Effector memory CD8-positive, alpha-beta T cell (primary cell): ENCODE measurements around the gene CYBB.

Source experiments
- ATAC-seq: fragments of 150-1000 bp; cut with Tn5 transposase; replicated peaks from 2 replicates; pipeline ENCODE4 v1.10.0; 2021; ENCODE audit warnings: mild to moderate bottlenecking, moderate library complexity
- DNase-seq, 3 experiments: peaks; one replicate each; pipeline ENCODE4 v3.0.0; 2021
- H3K27ac Mint-ChIP-seq, 2 donors: one replicate each; pipeline ENCODE4 v1.8.0; 2022; ENCODE audit warnings: mild to moderate bottlenecking in 2 of 2, mixed read lengths in 2 of 2, moderate library complexity in 2 of 2
- H3K27me3 Mint-ChIP-seq, 2 donors: one replicate each; pipeline ENCODE4 v1.8.0; 2022; ENCODE audit warnings: mixed read lengths in 2 of 2
- H3K36me3 Mint-ChIP-seq: one replicate; pipeline ENCODE4 v1.8.0; 2022; ENCODE audit warnings: mild to moderate bottlenecking, moderate library complexity, mixed read lengths; ENCODE audit not compliant: insufficient read depth
- H3K4me1 Mint-ChIP-seq, 2 donors: one replicate each; pipeline ENCODE4 v1.8.0; 2022; ENCODE audit warnings: low read depth in 2 of 2, mixed read lengths in 2 of 2
- H3K4me3 Mint-ChIP-seq, 2 donors: one replicate each; pipeline ENCODE4 v1.8.0; 2022; ENCODE audit warnings: mild to moderate bottlenecking in 2 of 2, mixed read lengths in 2 of 2, moderate library complexity in 2 of 2
- H3K9me3 Mint-ChIP-seq, 2 donors: one replicate each; pipeline ENCODE4 v1.8.0; 2022; ENCODE audit warnings: mixed read lengths in 2 of 2

CYBB gene

DNA sequence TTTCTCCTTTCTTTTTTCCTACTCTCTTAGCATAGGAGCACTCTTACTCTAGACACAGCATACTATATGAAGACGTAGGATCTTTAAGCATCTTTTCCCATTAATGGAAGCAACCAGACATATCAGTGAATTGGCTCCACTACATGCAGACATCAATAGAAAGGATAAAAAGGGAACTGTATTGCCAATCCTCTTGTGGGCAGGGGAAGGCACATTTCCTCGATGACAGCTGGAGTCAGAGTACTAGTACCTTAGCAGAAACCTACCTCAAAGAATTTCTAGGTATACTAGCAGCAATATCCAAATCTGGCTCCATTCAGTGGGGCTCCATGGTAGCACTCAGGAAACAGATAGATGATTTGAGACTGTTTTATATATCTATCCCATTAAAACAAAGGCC is 20.1 kb downstream of the CYBB start:
- ATAC-seq, result no peak
- Mint-ChIP-seq H3K36me3 (no peaks in the 10 kb centered on the region), H3K4me1 (no peaks in the 10 kb centered on the region), H3K27ac (no peak overlapping the region), H3K27me3 (no peaks in the 10 kb centered on the region), H3K9me3 (no peaks in the 10 kb centered on the region), H3K4me3 (no peak overlapping the region)
- no peak for DNase-seq

DNA sequence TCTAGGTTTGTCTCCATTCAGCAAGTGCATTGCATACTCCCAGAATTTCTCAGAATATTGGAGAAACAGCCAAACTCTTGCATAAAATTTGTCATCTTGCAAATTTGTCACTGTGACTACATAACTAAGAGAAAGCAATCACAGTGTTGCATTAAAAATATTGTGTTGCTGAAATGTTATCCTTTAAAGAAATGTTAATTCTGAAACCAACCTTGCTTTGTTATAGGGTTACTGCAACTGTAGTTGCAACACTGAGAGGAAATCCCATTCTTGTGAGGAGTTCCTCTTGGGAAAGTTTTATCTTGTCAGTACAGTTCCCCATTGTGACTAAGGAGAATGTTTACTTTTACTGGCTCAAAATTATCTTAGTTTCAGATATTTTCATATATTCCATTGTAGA is 20.9 kb downstream of the CYBB start:
- no peak for ATAC-seq
- no peak for DNase-seq
- Mint-ChIP-seq H3K9me3 (no peaks in the 10 kb centered on the region), H3K27me3 (no peaks in the 10 kb centered on the region), H3K4me1 (no peaks in the 10 kb centered on the region), H3K27ac (no peak overlapping the region), H3K4me3 (no peak overlapping the region), H3K36me3 (no peaks in the 10 kb centered on the region)

DNA sequence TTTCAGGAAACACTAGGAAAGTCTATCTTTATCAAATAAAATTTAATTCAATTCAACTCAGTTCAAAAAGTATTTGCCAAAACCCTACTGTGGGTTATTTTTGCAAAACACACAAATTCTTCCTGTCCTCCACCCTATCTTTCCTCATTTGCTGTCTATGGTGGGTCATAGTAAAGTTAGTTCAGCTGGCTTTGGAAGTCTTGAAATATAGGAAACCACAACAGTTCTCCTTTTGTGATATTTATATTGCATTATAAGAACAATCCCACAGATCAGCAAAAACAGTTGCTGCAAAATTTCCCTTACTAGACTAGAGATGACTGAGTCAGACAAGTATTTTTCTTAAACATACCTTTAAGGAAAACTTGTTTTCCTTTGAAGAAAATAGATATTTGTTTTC is 22.2 kb downstream of the CYBB start:
- H3K27me3 Mint-ChIP-seq, result no peaks in the 10 kb centered on the region
- no peak for ATAC-seq
- no peak overlapping the region for H3K27ac Mint-ChIP-seq
- H3K9me3 Mint-ChIP-seq, result no peaks in the 10 kb centered on the region
- H3K4me1 Mint-ChIP-seq, result no peaks in the 10 kb centered on the region
- H3K4me3 Mint-ChIP-seq, result no peak overlapping the region
- H3K36me3 Mint-ChIP-seq, result no peaks in the 10 kb centered on the region
- DNase-seq, result no peak

DNA sequence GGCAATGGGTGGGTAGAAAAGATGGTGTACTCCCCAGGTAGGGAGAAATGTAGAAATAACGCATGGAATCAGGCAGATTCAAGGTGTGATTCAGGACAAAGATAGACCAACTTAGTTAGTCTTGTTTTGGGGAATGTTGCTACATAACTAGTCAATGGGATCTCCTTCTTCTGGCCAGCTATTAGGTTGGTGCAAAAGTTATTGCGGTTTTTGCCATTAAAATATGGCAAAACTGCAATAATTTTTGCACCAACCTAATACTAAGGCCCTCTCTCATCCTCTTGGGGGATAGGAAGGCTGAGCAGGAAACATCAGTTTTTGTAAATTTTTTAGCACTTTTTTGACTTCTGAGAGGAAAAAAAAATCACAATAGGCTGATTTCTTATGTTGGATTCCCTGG is 23.2 kb downstream of the CYBB start:
- H3K4me3 Mint-ChIP-seq, result no peak overlapping the region
- H3K27ac Mint-ChIP-seq, result peak overlapping the region in 1 of 2 donors; percentile 60
- ATAC-seq, result no peak
- H3K27me3 Mint-ChIP-seq, result no peaks in the 10 kb centered on the region
- no peaks in the 10 kb centered on the region for H3K4me1 Mint-ChIP-seq
- no peaks in the 10 kb centered on the region for H3K9me3 Mint-ChIP-seq
- DNase-seq, result no peak
- no peaks in the 10 kb centered on the region for H3K36me3 Mint-ChIP-seq

DNA sequence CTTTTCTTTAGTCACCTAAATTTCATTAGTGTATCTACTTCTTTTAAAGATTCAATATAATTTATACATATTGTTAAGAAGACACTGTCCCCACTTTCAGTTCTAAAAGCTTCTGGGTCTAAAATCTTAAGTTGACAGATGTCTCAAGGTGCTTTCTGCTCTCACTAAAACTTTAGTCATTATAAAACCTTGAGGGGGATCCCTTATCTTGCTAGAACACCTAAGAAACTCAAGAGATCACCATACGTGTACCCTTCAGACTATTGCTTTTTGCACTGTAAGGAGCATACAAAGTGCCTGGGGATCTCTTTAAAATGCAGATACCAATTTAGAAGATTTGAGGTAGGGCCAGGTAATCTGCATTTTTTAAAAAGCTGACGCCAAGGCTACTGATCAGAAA is 30.1 kb downstream of the CYBB start:
- Mint-ChIP-seq H3K27me3 (no peaks in the 10 kb centered on the region), H3K9me3 (no peaks in the 10 kb centered on the region), H3K36me3 (no peaks in the 10 kb centered on the region), H3K4me1 (no peaks in the 10 kb centered on the region), H3K27ac (no peak overlapping the region), H3K4me3 (no peak overlapping the region)
- DNase-seq, result no peak
- no peak for ATAC-seq

DNA sequence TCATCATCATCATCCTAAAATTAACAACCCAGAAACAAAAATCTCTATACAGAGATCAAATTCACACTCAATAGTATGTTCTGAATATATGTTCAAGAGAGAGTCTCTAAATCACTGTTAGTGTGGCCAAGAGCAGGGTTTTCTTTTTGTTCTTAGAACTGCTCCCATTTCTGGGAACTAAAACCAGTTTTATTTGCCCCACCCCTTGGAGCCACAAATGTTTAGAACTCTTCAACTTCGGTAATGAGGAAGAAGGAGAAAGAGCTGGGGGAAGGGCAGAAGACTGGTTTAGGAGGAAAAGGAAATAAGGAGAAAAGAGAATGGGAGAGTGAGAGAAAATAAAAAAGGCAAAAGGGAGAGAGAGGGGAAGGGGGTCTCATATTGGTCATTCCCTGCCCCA is 32.3 kb downstream of the CYBB start:
- no peak for DNase-seq
- no peak overlapping the region for H3K27ac Mint-ChIP-seq

DNA sequence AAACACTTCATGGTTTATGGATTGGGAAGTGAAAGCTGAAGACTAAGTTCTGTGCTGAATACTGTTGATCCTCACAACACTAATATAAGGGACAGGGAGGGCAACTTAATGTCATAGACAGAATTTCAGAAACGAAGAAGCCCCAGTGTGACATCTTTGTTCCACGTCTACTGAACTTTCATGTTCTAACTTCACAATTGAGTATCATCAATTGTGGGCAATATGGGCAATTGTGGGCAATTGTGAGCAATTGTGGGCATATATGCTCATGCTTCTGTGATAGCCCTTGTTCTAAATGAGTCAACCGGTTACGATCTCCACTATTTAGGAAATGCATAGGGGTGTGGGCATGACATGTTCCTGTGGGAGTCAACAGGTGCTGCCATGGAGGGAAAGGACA is 33.7 kb downstream of the CYBB start:
- ATAC-seq, result no peak
- H3K4me1 Mint-ChIP-seq, result no peaks in the 10 kb centered on the region
- no peak overlapping the region for H3K4me3 Mint-ChIP-seq
- peaks cover 0 to 7% of the 10 kb centered on the region in 2 donors for H3K27me3 Mint-ChIP-seq
- H3K36me3 Mint-ChIP-seq, result no peaks in the 10 kb centered on the region
- no peak for DNase-seq
- no peaks in the 10 kb centered on the region for H3K9me3 Mint-ChIP-seq
- H3K27ac Mint-ChIP-seq, result no peak overlapping the region

More for the DNA sequence above, 32.3 kb downstream of the CYBB start:
- H3K9me3 Mint-ChIP-seq, result no peaks in the 10 kb centered on the region
- no peaks in the 10 kb centered on the region for H3K4me1 Mint-ChIP-seq
- H3K4me3 Mint-ChIP-seq, result no peak overlapping the region
- ATAC-seq, result no peak
- H3K27me3 Mint-ChIP-seq, result peaks cover 0 to 7% of the 10 kb centered on the region in 2 donors
- no peaks in the 10 kb centered on the region for H3K36me3 Mint-ChIP-seq

DNA sequence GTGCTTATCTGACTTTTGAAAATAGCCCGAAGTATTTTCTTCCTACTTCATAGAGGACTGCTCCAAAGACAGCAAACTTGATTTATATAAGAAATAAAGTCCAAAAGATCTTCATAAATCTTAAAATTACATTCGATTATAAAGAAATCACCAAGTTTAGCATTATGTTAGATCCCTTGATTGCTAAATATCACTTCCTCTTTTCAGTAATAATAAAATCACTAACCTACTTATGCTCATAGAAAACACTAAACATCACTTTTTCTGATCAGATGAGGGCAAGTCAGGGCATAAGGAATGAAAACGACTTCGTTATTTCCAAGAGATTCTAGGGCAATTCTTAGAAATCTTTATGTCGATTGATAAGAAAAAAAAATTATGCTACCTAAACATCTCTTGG is 35.5 kb downstream of the CYBB start:
- H3K4me3 Mint-ChIP-seq, result no peak overlapping the region

DNA sequence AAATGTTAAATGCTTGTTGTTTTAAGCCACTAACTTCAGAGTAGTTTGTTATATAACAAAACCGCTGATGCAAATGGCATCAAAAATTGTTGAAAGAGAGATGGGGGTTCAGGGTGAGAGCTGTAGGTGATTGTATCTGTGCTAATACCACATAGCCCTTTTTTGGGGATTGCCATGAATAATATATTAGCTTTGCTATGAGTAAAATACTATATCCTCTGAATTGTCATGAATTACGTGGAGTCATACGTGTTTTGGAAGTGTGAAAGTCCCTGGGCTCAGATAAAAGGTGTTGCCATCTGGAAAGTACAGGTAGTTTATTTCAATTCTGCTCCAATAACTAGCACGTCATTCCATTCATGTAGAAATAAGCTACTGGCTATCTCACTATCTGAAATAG is 36.9 kb downstream of the CYBB start:
- Mint-ChIP-seq H3K36me3 (no peaks in the 10 kb centered on the region), H3K27ac (no peak overlapping the region), H3K4me1 (no peaks in the 10 kb centered on the region), H3K4me3 (no peak overlapping the region), H3K9me3 (no peaks in the 10 kb centered on the region), H3K27me3 (peaks cover 0 to 7% of the 10 kb centered on the region in 2 donors)
- ATAC-seq (no peak), DNase-seq (no peak)

More for the DNA sequence above, 35.5 kb downstream of the CYBB start:
- no peak for DNase-seq
- no peaks in the 10 kb centered on the region for H3K36me3 Mint-ChIP-seq
- H3K9me3 Mint-ChIP-seq, result no peaks in the 10 kb centered on the region
- peaks cover 0 to 7% of the 10 kb centered on the region in 2 donors for H3K27me3 Mint-ChIP-seq
- no peaks in the 10 kb centered on the region for H3K4me1 Mint-ChIP-seq
- no peak for ATAC-seq
- no peak overlapping the region for H3K27ac Mint-ChIP-seq

DNA sequence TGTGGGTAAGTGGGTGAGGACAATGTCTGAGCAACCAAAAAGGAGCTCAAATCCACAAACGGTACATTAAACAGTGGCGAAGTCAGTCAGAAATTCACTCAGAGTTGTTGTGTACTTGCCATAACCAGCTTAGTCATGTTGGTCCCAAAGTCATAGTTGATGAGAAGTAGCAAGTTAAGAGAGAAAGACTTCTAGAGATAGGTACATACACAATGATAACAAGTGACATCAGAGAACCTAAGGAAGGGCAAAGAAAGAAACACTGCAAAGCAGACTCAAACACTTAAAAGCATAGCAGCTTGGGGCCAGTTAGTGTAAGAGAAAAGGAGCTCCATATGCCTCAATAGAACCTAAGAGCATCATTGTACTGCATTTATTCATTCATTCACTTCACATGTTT is 37.3 kb downstream of the CYBB start:
- Mint-ChIP-seq H3K9me3 (no peaks in the 10 kb centered on the region), H3K4me1 (no peaks in the 10 kb centered on the region), H3K36me3 (no peaks in the 10 kb centered on the region), H3K27me3 (peaks cover 0 to 7% of the 10 kb centered on the region in 2 donors), H3K4me3 (no peak overlapping the region), H3K27ac (no peak overlapping the region)
- DNase-seq (no peak), ATAC-seq (no peak)

DNA sequence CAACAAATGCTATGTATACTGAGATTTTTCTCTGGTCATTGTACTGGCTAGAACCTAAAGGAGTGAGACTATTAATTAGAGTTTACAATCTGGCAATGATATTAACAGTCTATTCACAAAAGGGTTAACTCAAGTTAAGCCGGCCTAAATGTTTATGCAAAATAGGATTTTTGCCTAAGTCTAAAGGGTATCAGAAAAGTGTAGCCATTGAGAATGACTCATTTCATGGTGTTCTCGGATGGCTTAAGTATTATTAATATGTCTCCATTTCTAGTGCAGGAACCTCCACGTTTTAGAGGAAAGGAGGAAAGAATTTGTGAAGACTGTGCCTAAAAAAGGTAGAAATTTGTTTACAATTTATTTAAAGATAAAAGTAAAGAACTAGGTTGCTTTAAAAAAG is 37.7 kb downstream of the CYBB start:
- DNase-seq, result no peak
- Mint-ChIP-seq H3K27ac (no peak overlapping the region), H3K27me3 (peaks cover 0 to 7% of the 10 kb centered on the region in 2 donors), H3K36me3 (no peaks in the 10 kb centered on the region), H3K9me3 (no peaks in the 10 kb centered on the region), H3K4me1 (no peaks in the 10 kb centered on the region), H3K4me3 (no peak overlapping the region)
- no peak for ATAC-seq

DNA sequence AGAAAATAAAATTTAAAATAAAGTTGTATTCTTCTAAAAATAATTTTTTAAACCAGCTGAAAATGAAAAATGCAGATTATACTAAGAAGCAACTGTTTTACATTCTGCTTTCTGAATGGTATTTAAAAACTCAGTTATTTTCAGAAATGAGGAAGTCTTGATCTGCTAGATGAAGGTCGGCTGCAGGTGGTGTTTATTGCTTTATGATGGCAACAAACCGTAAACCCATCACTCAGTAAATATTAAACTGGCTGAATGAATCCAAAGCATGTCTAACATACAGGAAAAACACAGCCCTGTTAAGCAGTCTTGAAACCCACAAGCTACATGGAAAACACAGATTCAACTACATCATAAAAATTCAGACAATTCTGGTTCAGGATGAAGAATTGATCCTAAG is 38.2 kb downstream of the CYBB start:
- Mint-ChIP-seq H3K9me3 (no peaks in the 10 kb centered on the region), H3K27me3 (peaks cover 0 to 7% of the 10 kb centered on the region in 2 donors), H3K27ac (no peak overlapping the region), H3K4me1 (no peaks in the 10 kb centered on the region), H3K36me3 (no peaks in the 10 kb centered on the region), H3K4me3 (no peak overlapping the region)
- no peak for ATAC-seq
- no peak for DNase-seq

DNA sequence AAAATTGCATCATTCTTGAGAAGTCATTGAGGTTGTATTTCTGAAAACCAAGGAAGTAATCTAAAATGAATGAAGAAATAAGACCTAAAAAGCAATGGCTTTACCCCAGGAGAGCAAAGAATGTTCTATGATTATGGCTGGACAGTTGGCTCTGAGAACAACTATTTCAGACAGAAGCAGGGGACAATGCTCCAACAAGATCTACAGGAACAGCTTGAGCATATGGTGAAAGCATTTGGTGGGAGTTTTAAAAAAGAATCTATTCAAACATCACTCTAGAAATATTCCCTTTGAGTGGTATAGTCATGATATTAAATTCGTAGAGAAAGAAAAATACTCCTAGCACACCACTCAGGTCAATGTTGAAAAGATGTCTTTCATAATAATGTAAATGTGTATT is 40.8 kb downstream of the CYBB start:
- no peak for DNase-seq
- no peak overlapping the region for H3K4me3 Mint-ChIP-seq
- H3K27me3 Mint-ChIP-seq, result peaks cover 0 to 7% of the 10 kb centered on the region in 2 donors
- peaks cover 10 to 14% of the 10 kb centered on the region in 2 donors for H3K4me1 Mint-ChIP-seq
- H3K9me3 Mint-ChIP-seq, result no peaks in the 10 kb centered on the region
- H3K36me3 Mint-ChIP-seq, result no peaks in the 10 kb centered on the region
- no peak overlapping the region for H3K27ac Mint-ChIP-seq
- ATAC-seq, result no peak

DNA sequence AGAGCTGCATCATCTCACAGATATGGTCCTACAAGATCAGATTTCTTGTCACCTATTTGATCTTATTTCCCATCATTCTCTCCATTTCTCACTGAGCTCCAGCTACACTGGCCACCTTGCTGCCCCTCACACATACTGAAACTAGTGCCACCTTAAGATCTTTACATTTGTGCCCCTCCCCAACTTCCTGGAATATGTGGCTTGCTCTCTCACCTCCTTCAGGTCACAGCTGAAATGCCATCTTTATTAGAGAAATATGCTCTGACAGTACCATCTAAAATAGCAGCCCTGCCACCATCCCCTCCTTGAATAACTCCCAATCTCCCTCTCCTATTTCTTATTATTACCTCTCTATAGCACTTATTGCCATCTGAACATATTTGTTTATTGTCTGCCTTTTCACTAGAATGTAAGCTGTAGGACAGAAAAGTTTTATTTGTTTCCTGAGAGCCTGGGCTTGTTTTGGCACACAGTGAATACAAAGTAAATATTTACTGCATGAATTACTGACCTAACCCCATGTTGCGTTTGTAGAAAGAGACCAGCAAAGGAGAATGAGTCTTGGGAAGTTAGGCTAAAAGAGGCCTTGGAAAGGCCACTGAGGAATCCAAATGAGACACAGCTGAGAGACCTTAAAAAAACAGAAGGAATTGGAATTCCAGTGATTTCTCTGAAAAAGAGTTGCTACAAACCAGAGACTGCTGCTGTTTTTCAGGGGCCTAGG is 44.8 kb downstream of the CYBB start:
- ATAC-seq, result no peak
- no peak overlapping the region for H3K27ac Mint-ChIP-seq

More for the DNA sequence above, 44.8 kb downstream of the CYBB start:
- H3K9me3 Mint-ChIP-seq, result no peaks in the 10 kb centered on the region
- peaks cover 13 to 17% of the 10 kb centered on the region in 2 donors for H3K4me1 Mint-ChIP-seq
- no peaks in the 10 kb centered on the region for H3K27me3 Mint-ChIP-seq
- no peak for DNase-seq
- no peaks in the 10 kb centered on the region for H3K36me3 Mint-ChIP-seq
- H3K4me3 Mint-ChIP-seq, result peak overlapping the region in 1 of 2 donors; percentile 1
